Measurements from ENCODE around the gene DIPK1C.

Gene DIPK1C

DNA sequence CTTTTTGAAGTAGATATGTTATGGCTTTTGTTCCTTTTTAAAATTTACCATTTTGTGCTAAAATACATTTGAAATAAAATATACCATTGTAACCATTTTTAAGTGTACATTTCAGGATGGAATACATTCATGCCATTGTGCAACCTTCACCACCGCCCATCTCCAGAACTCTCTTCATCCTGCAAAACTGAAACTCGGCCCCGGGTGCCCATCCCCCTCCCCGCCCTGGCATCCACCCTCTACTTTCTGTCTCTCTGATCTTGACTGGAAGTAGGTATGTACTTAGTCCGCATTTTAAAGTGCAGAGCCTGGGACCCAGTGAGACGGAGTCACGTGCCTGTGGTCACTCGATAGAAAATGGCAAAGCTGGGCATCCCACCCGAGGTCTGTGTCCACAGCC is 45.6 kb downstream of the DIPK1C start:
- Histone ChIP-seq H3K4me3 (ENCODE audit: low read length) (no peak overlapping the region), H3K9ac (ENCODE audit: low read length) (no peak overlapping the region), H3K36me3 (ENCODE audit: control insufficient read depth, insufficient read depth, low read length) (no peaks in the 10 kb centered on the region), H3K4me1 (ENCODE audit: control insufficient read depth, insufficient read depth, low read length) (no peaks in the 10 kb centered on the region), H3K27me3 (ENCODE audit: control insufficient read depth, insufficient read depth, low read length) (no peaks in the 10 kb centered on the region), H3K9me3 (ENCODE audit: control insufficient read depth, low read length) (no peaks in the 10 kb centered on the region)

DNA sequence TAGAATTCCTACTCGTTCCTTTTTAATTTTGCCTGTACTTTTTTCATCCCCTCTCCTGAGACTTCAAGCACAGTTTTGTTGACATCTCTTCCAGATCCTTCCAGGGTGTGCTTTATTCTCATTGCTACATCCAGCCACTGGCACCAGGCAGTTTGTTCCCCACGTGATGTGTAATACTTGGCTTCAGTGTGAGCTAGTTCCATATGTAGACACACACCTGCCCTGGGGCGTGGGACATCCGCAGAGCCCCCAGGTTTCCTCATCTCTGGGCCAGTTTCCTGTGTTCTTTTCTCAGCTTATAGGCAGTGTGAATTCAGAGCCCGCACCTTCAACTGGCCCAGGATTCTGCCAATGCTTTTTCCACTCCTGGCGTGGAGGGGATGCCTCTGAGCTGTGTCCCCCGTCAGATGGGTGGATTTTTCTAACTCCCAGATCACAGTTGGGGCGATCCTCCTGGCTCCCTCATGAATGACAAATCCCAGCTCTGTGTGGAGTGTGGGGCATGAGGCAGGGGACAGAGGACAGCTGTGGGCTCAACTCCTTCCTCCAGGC is 46.6 kb downstream of the DIPK1C start:
- Histone ChIP-seq H3K27me3 (ENCODE audit: control insufficient read depth, insufficient read depth, low read length) (no peaks in the 10 kb centered on the region), H3K9ac (ENCODE audit: low read length) (no peak overlapping the region), H3K9me3 (ENCODE audit: control insufficient read depth, low read length) (no peaks in the 10 kb centered on the region), H3K36me3 (ENCODE audit: control insufficient read depth, insufficient read depth, low read length) (no peaks in the 10 kb centered on the region), H3K4me3 (ENCODE audit: low read length) (no peak overlapping the region), H3K4me1 (ENCODE audit: control insufficient read depth, insufficient read depth, low read length) (no peaks in the 10 kb centered on the region)

DNA sequence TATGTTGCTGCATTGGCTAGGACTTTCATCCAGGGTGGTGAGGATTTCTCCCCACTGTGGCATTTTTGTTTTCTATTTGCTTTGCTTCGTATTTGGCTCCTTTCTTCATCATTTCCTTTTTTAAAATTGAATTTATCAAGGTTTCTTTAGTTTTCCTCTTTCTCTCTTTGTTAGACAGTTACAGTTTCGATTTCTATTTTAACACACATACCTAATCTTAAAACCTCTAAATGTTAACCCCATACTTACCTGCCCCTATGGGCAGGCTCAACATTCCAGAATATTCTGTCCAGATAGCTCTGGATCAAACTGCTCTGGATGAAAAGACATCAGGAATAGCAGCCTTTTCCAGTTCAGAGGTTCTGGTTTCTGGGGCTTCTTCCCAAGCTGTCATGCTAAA is 49.2 kb downstream of the DIPK1C start:
- Histone ChIP-seq H3K4me3 (ENCODE audit: low read length) (no peak overlapping the region), H3K4me1 (ENCODE audit: control insufficient read depth, insufficient read depth, low read length) (no peaks in the 10 kb centered on the region), H3K36me3 (ENCODE audit: control insufficient read depth, insufficient read depth, low read length) (no peaks in the 10 kb centered on the region), H3K9me3 (ENCODE audit: control insufficient read depth, low read length) (no peaks in the 10 kb centered on the region), H3K27me3 (ENCODE audit: control insufficient read depth, insufficient read depth, low read length) (no peaks in the 10 kb centered on the region), H3K9ac (ENCODE audit: low read length) (no peak overlapping the region)

DNA sequence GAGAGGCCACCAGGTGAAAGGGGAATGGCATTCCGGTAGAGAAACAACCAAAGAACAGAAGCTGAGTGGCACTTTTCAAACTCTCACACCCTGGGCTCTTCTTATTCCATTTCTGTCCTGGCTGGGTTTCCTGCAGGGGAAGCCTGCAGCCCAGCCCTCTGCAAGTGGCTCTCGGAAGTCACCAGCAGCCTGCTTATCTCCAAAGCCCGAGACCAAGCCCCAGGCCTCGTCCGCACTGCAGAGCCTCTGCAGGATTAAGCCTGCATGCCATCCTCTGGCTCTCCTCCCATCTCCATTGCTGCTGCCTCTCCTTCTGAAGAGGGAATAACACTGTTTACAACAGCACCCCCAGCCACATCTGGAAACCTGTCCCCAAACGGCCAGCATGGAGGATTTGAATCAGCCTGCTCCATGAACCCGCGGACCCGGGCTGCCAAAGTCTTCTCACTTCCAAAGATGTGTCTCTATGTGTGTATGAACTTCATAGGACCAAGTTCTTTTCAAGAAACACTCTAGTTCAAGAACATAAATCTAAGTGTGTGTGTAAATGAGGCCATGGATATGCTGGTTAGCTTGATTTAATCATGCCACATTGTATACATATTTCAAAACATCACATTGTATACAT is 54.2 kb downstream of the DIPK1C start:
- Histone ChIP-seq H3K27me3 (ENCODE audit: control insufficient read depth, insufficient read depth, low read length) (no peaks in the 10 kb centered on the region), H3K4me1 (ENCODE audit: control insufficient read depth, insufficient read depth, low read length) (no peaks in the 10 kb centered on the region), H3K4me3 (ENCODE audit: low read length) (no peak overlapping the region), H3K9ac (ENCODE audit: low read length) (no peak overlapping the region), H3K9me3 (ENCODE audit: control insufficient read depth, low read length) (no peaks in the 10 kb centered on the region), H3K36me3 (ENCODE audit: control insufficient read depth, insufficient read depth, low read length) (no peaks in the 10 kb centered on the region)

GRCh38 chr18:74400813-74401212 is 56.3 kb downstream of the DIPK1C start:
- Histone ChIP-seq H3K9me3 (ENCODE audit: control insufficient read depth, low read length) (no peaks in the 10 kb centered on the region), H3K4me3 (ENCODE audit: low read length) (no peak overlapping the region), H3K9ac (ENCODE audit: low read length) (no peak overlapping the region), H3K27me3 (ENCODE audit: control insufficient read depth, insufficient read depth, low read length) (no peaks in the 10 kb centered on the region), H3K4me1 (ENCODE audit: control insufficient read depth, insufficient read depth, low read length) (no peaks in the 10 kb centered on the region), H3K36me3 (ENCODE audit: control insufficient read depth, insufficient read depth, low read length) (no peaks in the 10 kb centered on the region)

DNA sequence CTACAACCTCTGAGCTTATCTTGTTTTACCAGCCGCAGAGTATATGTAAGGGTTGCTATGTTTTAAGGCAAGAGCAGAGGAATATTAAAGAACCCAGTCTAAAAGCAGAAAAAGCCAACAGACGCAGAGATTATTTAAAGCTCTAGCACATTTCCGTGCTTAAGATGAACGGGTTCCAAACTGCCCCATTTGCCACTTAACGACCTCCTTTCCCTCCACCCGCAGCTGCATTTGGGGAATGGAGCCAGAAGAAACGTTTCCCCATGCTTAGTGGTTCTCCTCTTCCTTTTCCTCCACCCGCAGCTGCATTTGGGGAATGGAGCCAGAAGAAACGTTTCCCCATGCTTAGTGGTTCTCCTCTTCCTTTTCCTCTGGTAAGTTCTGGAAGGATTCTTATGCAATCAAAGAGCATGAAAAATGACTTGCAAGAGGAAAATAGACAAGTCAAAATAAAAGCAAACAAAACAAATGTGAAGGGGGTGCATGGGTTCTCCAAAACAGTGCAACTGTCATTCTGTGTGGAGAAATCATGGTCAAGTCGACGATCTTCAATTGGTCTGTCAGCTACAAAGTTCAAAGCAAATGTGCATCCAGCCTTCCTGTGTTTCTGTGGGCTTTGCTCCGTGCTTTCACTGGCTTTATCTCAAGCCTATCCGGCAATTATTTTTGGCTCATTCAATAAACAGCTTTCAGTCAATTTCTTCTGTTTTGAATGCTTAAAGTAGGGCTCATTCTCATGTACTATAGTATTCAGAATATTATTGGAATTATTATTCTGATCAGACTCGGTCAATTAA is 57.8 kb downstream of the DIPK1C start:
- H3K27me3 ChIP-seq (ENCODE audit: control insufficient read depth, insufficient read depth, low read length): no peaks in the 10 kb centered on the region
- H3K4me3 ChIP-seq (ENCODE audit: low read length): no peak overlapping the region
- H3K4me1 ChIP-seq (ENCODE audit: control insufficient read depth, insufficient read depth, low read length): no peaks in the 10 kb centered on the region
- H3K9ac ChIP-seq (ENCODE audit: low read length): no peak overlapping the region
- H3K36me3 ChIP-seq (ENCODE audit: control insufficient read depth, insufficient read depth, low read length): no peaks in the 10 kb centered on the region
- no peaks in the 10 kb centered on the region for H3K9me3 ChIP-seq (ENCODE audit: control insufficient read depth, low read length)

- H3K27me3 ChIP-seq (ENCODE audit: control insufficient read depth, insufficient read depth, low read length): no peaks in the 10 kb centered on the region
- H3K9ac ChIP-seq (ENCODE audit: low read length): no peak overlapping the region
- no peak overlapping the region for H3K4me3 ChIP-seq (ENCODE audit: low read length)
- no peaks in the 10 kb centered on the region for H3K9me3 ChIP-seq (ENCODE audit: control insufficient read depth, low read length)
- no peaks in the 10 kb centered on the region for H3K4me1 ChIP-seq (ENCODE audit: control insufficient read depth, insufficient read depth, low read length)
- no peaks in the 10 kb centered on the region for H3K36me3 ChIP-seq (ENCODE audit: control insufficient read depth, insufficient read depth, low read length)
These were observed 59.5 kb downstream of the DIPK1C start for GRCh38 chr18:74397572-74397971.

- Histone ChIP-seq H3K27me3 (ENCODE audit: control insufficient read depth, insufficient read depth, low read length) (no peaks in the 10 kb centered on the region), H3K4me3 (ENCODE audit: low read length) (no peak overlapping the region), H3K36me3 (ENCODE audit: control insufficient read depth, insufficient read depth, low read length) (no peaks in the 10 kb centered on the region), H3K4me1 (ENCODE audit: control insufficient read depth, insufficient read depth, low read length) (no peaks in the 10 kb centered on the region), H3K9me3 (ENCODE audit: control insufficient read depth, low read length) (no peaks in the 10 kb centered on the region), H3K9ac (ENCODE audit: low read length) (no peak overlapping the region)
These were observed 60.6 kb downstream of the DIPK1C start for GRCh38 chr18:74396171-74397169.

DNA sequence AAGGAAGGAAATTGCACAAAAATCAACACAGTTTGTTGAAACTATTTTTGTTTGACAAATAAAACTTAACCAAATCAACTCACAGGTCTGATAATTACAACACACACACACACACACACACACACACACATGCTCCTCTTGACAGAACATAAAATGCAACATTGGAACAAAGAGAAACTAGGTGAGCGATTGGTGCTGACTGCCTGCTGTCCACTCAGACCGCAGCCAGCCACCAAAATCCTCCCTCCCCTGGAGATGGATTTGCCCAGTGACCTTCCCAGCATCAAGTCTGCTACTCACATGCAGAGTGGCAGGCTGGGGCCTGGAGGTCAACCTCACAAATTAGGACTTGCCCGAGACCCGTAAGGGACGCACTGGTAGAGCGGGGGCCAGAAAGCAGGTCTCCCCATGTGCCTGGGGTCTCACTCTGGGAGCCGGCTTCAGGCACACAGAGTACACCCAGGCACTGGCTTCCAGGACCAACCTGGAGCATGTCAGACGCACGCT is 61.4 kb downstream of the DIPK1C start:
- Histone ChIP-seq H3K4me1 (ENCODE audit: control insufficient read depth, insufficient read depth, low read length) (no peaks in the 10 kb centered on the region), H3K9me3 (ENCODE audit: control insufficient read depth, low read length) (no peaks in the 10 kb centered on the region), H3K9ac (ENCODE audit: low read length) (no peak overlapping the region), H3K36me3 (ENCODE audit: control insufficient read depth, insufficient read depth, low read length) (no peaks in the 10 kb centered on the region), H3K4me3 (ENCODE audit: low read length) (no peak overlapping the region), H3K27me3 (ENCODE audit: control insufficient read depth, insufficient read depth, low read length) (no peaks in the 10 kb centered on the region)

GRCh38 chr18:74395006-74395405 is 62.1 kb downstream of the DIPK1C start:
- Histone ChIP-seq H3K9ac (ENCODE audit: low read length) (no peak overlapping the region), H3K36me3 (ENCODE audit: control insufficient read depth, insufficient read depth, low read length) (no peaks in the 10 kb centered on the region), H3K27me3 (ENCODE audit: control insufficient read depth, insufficient read depth, low read length) (no peaks in the 10 kb centered on the region), H3K4me3 (ENCODE audit: low read length) (no peak overlapping the region), H3K4me1 (ENCODE audit: control insufficient read depth, insufficient read depth, low read length) (no peaks in the 10 kb centered on the region), H3K9me3 (ENCODE audit: control insufficient read depth, low read length) (no peaks in the 10 kb centered on the region)

DNA sequence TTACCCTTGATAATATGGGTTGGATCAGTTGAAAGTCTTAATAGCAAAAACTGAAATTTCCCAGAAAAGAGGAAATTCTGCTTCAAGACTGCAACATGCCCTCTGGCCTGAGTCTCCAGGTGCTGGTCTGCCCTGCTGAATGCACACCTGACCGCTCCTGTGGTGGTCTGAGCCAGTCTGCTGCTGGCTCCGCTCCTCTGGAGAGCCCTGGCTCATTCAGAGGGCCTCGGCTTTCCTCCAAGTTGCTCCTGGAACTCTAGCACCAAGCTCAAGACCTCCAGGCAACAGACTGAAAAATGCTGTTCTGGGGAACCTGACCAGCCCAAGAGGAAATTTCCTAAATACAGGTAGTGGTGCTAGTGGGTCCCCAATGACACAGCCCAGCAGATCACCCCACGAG is 64.8 kb downstream of the DIPK1C start:
- no peaks in the 10 kb centered on the region for H3K4me1 ChIP-seq (ENCODE audit: control insufficient read depth, insufficient read depth, low read length)
- H3K9ac ChIP-seq (ENCODE audit: low read length): no peak overlapping the region
- no peak overlapping the region for H3K4me3 ChIP-seq (ENCODE audit: low read length)
- H3K9me3 ChIP-seq (ENCODE audit: control insufficient read depth, low read length): no peaks in the 10 kb centered on the region
- H3K36me3 ChIP-seq (ENCODE audit: control insufficient read depth, insufficient read depth, low read length): no peaks in the 10 kb centered on the region
- no peaks in the 10 kb centered on the region for H3K27me3 ChIP-seq (ENCODE audit: control insufficient read depth, insufficient read depth, low read length)

Data from mucosa of stomach (tissue), 1 donor.